ENCODE results near the gene KRTAP12-2.

KRTAP12-2 gene

GRCh38 chr21:44666401-44667320 lies at the start of gene KRTAP12-2:
KRTAP12-2 (minus strand) TSS chr21:44666927; CDS start chr21:44666886, 41 bp downstream.
- DNase-seq = no peak

GRCh38 chr21:44714905-44715304 lies 48.2 kb upstream of the KRTAP12-2 start:
- DNase-seq = no peak

DNA sequence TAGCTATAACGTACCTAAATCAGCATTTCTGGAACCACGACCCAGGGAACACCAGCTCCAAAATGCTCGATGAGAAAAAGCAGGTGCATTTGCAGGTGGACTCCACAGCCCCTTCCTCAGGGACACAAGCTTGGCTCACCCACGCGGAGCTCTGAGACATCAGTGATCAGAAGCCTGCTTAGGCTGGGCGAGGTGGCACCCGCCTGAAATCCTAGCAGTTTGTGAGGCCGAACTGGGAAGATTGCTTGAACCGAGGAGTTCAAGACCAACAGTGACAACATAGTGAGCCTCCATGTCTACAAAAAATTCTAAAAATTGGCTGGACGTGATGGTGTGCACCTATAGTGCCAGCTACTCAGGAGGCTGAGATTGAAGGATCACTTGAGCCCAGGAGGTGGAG lies 47.1 kb upstream of the KRTAP12-2 start:
- no peak for DNase-seq

- no peak for DNase-seq
Measured at GRCh38 chr21:44713130-44713529, 46.4 kb upstream of the KRTAP12-2 start.

- no peak for DNase-seq
Measured at GRCh38 chr21:44712203-44713028, 45.7 kb upstream of the KRTAP12-2 start.

GRCh38 chr21:44711327-44712202 lies 44.8 kb upstream of the KRTAP12-2 start, which contains the start of gene TSPEAR:
TSPEAR (minus strand) TSS chr21:44711572; CDS start chr21:44711514, 58 bp downstream.
- DNase-seq = no peak

GRCh38 chr21:44710756-44711326 lies 44.1 kb upstream of the KRTAP12-2 start:
- no peak for DNase-seq

DNA sequence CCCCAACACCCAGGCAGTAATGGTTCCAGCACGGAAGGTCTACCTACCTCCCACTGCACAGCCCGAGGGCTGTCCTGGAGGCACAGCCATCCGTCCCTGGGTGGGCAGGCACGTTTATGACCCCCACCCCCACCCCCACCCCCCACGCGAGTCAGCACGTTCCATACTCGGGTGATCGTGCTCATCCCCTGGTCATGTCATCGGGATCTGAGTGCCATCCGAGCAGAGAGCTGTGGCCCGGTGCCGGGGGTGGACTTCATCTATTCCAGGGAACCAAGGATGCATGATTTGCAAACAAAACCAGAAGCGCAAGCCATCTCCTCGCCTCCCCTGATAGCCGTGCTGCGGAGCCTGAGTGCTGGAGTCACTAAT lies 43.6 kb upstream of the KRTAP12-2 start:
- DNase-seq = no peak

- no peak for DNase-seq
Measured at GRCh38 chr21:44709426-44710293, 42.9 kb upstream of the KRTAP12-2 start.

DNA sequence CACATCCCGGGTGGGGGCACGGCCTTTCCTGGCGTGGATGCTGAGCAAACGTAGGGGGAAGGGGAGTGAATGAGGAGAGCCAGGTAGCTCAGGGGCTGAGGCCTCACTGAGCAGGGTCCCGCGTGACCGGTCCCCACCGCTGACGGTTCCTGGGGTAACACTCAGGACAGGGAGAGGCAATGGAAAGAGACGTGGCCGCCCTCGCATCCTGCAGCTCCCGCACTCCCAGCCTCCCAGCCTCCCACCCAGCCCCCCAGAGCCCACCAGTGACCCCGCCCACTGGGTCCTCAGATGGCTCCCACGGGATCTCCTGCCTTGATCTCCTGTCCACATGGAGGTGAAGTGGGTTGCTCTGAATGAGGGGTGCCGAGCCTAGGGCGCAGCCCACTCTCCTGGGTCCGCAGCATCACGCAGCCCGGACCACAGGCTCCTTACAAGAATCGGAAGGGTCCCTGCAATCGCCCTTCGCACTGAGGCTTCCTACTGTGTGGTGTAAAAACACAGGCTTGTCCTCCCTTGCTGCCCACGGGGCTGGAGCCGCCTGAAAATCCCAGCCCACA lies 42.2 kb upstream of the KRTAP12-2 start:
- DNase-seq = no peak

DNA sequence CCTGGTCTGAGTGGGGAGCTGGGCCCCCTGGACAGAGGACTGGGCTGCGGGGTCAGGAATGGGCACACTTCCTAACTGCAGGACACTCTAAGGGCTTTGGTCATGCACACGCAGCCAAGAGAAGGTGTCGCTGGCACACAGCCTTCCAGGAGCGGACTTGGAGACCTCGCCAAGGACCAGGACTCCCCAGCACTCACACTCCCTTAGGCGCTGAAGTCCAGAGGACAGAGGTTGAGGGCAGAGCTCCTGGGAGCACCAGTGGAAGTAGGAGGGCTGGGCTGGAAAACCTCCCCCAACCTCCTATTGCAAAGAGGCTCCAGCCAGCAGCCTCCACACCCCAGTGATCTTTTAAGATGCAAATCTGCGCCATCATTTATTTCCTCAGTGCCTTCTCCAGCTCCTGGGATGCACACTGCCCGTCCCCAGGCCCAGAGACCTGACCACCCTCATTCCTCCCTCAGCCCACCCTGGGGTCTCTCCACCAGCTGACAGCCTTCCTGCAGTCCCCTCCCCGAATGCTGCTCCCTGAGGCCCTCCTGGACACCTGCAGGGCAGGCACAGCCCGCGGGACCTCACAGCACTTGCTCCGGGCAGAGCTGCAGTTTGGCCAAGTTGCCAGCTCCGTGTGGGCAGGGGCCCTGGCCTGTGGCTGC lies 41.6 kb upstream of the KRTAP12-2 start:
- DNase-seq = no peak

DNA sequence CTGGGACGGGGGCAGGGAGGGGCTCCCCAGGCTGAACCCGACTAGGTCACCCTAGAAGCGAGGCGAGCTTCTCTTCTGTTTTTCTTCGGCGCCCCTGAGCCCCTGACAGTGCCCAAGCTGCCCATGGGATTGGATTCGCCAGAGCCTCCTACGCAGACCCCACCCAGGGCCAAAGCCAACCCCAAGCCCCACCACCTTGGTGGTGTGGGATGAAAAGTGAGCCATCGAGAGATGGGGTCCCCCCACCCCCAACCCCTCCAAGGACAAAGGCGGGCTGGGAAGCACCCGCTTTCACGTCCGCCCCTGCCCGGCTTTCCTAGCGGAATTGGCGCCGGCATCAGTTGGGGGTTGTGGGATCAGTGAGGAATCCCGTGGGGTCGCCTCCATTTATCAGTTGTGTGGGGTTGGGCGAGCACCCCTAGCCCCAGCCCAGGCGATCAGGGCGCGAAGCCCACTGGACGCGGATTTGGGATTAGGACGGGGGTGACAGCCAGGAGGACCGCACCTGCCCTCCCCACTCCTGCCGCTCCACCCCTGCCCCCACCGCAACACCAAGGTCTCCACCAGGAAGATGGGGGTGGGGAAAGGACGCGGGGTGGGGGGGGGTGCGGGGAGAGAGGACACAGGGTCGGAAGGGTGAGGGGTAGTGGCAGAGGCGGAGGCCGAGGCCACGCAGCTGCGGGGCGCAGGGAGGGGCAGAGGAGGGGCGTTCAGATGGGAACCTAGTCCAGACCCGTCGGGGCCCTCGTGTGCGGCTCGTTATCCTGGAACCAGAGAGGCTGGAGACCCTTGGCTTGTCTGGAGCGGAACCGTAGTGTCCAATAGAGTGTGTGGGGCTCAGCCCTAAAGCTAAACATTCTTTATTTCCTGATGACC lies 40.2 kb upstream of the KRTAP12-2 start:
- DNase-seq = no peak

DNA sequence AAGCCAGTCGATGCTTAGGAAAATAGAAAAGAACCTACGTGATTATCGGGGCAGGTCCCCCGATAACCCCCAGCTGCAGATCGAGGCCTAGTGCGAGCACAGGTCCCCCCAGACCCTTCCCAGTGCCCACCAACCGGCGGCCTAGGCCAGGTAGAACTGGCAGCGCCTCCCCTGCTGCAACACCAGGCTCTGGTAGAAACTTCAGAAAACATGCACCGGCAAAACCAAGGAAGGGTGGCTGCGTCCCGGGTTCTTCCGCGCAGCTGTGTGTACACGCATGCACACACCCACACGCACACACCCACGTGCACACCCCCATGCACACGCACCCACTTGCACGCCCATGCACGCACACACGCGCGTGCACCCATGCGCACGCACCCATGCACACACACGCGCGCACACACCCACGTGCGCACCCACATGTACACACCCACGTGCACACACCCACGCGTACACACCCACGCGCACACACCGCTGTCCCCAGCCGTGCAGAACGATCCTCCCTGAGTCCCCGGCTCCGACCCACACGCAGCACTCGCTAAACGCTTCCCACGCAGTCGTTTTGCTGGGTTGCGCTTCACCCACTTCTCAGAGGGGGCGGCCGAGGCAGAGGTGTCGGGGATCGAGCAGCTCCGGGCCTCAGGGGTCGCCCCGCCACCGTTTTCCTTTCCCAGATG lies 39.4 kb upstream of the KRTAP12-2 start:
- no peak for DNase-seq

DNA sequence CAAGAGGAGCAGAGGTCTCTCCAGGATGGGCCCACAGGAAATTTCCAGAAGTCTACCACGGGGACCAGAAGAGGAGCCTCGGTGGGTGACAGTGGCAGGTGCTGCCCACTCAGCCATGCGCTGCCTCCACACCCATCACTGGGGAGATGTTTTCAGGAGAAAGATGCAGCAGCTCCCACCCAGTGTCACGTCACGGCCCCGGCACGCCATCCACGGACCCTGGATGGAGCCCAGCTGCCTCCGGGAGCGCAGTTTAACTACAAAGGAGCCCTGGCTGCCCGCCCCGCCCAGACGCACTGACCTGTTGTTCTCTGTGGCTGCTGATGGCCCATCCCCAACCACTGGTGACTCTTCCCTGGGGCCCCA lies 37.9 kb upstream of the KRTAP12-2 start:
- no peak for DNase-seq

GRCh38 chr21:44703731-44704635 lies 37.3 kb upstream of the KRTAP12-2 start:
- DNase-seq = no peak

DNA sequence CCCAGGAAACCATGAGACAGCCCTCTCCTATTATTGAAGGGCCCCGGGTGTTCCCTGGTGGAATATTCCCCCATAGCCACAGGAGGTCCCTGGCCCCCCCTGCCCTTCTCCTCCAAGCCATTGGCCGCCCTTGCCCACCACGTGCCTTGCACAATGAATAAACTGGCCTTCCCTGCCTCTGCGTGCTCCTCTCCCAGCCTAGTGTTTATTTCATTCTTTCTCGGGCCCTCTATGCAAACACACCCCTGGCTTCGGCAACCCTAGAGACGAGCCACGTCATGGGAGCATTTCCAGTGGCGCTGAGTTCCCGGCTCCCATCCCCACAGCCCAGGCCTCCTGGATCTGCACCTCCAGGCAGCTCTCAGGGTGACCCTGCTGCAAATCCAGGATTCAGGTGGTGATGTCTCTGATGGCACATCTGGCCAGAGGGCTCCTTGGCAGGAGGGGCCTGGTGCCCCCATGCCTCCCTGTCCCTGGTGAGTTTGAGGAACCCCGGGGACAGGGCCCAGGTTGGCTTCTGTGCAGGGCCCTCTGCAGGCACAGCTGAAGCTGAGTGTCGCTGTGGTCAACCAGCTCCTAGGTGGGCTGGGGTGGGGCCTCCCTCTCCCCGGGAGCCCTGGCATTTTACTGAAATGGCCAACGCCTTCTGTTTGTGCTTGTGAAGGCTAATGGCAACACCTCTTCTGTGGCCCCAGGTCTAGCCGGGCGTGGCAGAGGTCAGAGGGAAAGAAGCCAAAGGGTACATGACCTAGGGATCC lies 36.4 kb upstream of the KRTAP12-2 start:
- no peak for DNase-seq

All from 8988T (cell line).